Choroid plexus epithelial cell (primary cell): ENCODE data around the gene GDNF.
"Not testable (repeated sequence)": the region's sequence is repeated elsewhere in the genome, so short reads cannot be mapped to it uniquely, and the experiment has no call there.

ENCODE experiments used
- DNase-seq: peaks from one replicate; pipeline ENCODE4 v3.0.0-alpha.2; 2010; ENCODE audit warnings: low read depth
- H3K4me3 ChIP-seq: 2 replicates; pipeline ENCODE4 v1.5.1; 2011; ENCODE audit warnings: low read depth, mild to moderate bottlenecking, control low read depth, low read length, moderate library complexity
- CTCF ChIP-seq: conservative IDR thresholded peaks from 2 replicates; pipeline ENCODE4 v1.5.1; 2011; ENCODE audit warnings: low read depth, mild to moderate bottlenecking, control low read depth, inconsistent platforms, low read length, moderate library complexity

GDNF gene

GRCh38 chr5:37801521-37801920, 38.3 kb downstream of the GDNF start:
- TF ChIP-seq CTCF, result no peak
- no peak overlapping the region for H3K4me3 ChIP-seq
- no peak for DNase-seq

GRCh38 chr5:37799865-37800421, 39.9 kb downstream of the GDNF start:
- no peak overlapping the region for H3K4me3 ChIP-seq
- no peak for DNase-seq
- no peak for TF ChIP-seq CTCF

- H3K4me3 ChIP-seq, DNase-seq: not testable (repeated sequence)
Observed at GRCh38 chr5:37796435-37796834, 43.4 kb downstream of the GDNF start.

- DNase-seq, H3K4me3 ChIP-seq: not testable (repeated sequence)
Observed at GRCh38 chr5:37795292-37795691, 44.5 kb downstream of the GDNF start.

- no peak for TF ChIP-seq CTCF
- peak; percentile 51 for DNase-seq
- H3K4me3 ChIP-seq, result no peak overlapping the region
Observed at GRCh38 chr5:37792975-37793631, 46.7 kb downstream of the GDNF start.

GRCh38 chr5:37791321-37791720, 48.5 kb downstream of the GDNF start:
- TF ChIP-seq CTCF, result no peak
- DNase-seq, result no peak
- H3K4me3 ChIP-seq, result no peak overlapping the region

- H3K4me3 ChIP-seq, result no peak overlapping the region
- no peak for TF ChIP-seq CTCF
- DNase-seq, result peak; percentile 47
Observed at GRCh38 chr5:37789991-37790390, 49.9 kb downstream of the GDNF start.

- no peak for DNase-seq
- H3K4me3 ChIP-seq, result no peak overlapping the region
- no peak for TF ChIP-seq CTCF
Observed at GRCh38 chr5:37787742-37788141, 52.1 kb downstream of the GDNF start.
